GM12892 (cell line): ENCODE results near the gene DRAM2.

ENCODE experiments used
- POLR2A ChIP-seq: IDR thresholded peaks from 2 replicates; pipeline ENCODE4 v1.6.1; 2011; ENCODE audit warnings: low read depth, low read length, control low read depth
- POLR2AphosphoS5 ChIP-seq: IDR thresholded peaks from 2 replicates; pipeline ENCODE4 v1.6.1; 2011; ENCODE audit warnings: low read depth, low read length, control low read depth
- TAF1 ChIP-seq: IDR thresholded peaks from 2 replicates; pipeline ENCODE4 v1.6.1; 2011; ENCODE audit warnings: low read depth, mild to moderate bottlenecking, control low read depth, low read length, borderline replicate concordance

DNA sequence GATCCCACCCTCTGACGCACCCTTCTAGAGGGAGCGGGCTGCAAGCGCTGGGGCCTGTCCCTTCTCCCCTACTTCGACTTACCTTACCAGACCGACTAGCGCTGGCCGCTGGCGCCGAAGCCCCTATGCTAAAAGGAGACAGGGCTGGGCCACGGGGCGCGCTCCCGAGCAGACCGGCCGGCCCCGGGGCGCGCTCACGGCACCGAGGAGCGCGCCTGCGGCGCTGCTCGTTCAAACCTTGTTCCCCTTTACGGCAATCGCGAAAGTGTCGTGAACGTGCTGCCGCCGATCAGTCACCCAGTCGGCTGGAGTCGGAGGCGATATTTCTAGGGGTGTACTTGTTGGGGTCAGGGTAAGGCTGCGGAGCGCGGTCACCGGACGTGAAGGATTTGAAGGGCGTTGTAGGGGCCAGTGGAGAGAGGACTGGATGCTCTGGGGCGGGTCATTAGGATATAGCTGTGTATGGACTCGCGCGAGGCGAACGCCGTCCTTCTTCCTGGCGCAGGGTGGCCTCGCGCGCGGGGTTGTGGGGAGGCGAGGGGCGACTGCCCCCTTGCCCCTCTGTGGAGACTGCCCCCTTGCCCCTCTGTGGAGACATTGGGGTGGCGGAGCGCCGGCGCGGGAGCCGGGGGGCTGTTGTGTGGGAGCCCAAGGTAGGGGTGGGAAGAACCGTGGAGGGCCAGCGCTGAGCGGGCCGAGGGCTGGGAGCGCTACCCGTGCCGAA is at the start of gene DRAM2, which contains the start of gene CEPT1:
- TF ChIP-seq POLR2A, result peak; percentile 93
- TF ChIP-seq POLR2AphosphoS5, result peak; percentile 85
- peak; percentile 73 for TF ChIP-seq TAF1
